ENCODE measurements around the gene CAPG. TPM values are rescaled to one million over a fixed set of nuclear protein-coding genes. Genes with fewer than 3 reads are reported as not detected.
A peak's percentile ranks its signal among the peaks of the same experiment; 100 is the strongest.

The CAPG gene
- total and polyA plus RNA-seq, 10 of the 15 experiments (the other 5 are each of a cell fraction or from before 2014, with no cell fraction given) = 26.3 to 192 (median 100) TPM

GRCh38 chr2:85355521-85355920 is 54.6 kb downstream of the CAPG start:
- no peak for FAIRE-seq
- ChIA-PET POLR2A (interaction anchor here (1.2 to 3.0 kb wide), 8 partner anchors 9 to 222 kb away, joined by 4 to 20 read pairs (median 6); partner anchors contain the start of genes MAT2A, SH2D6, TGOLN2 and VAMP8), SMC1A (ENCODE audit: uncharacterized antibody, unreplicated experiment) (interaction anchor here (0.7 to 1.6 kb wide), 4 partner anchors 10 to 66 kb away, joined by 3 to 8 read pairs (median 3); no protein-coding TSS in a partner anchor), CTCF (interaction anchor here (0.7 to 1.5 kb wide), 3 partner anchors 11 to 185 kb away, joined by 3 to 8 read pairs (median 8); no protein-coding TSS in a partner anchor), RAD21 (ENCODE audit: unreplicated experiment) (interaction anchor here (1.3 to 1.8 kb wide), 2 partner anchors 38 to 64 kb away, joined by 4 to 9 read pairs; partner anchors contain the start of gene SH2D6)
- in situ Hi-C loops (cut with MboI) (no loop called here), intact Hi-C loops (cut with micrococcal nuclease; ENCODE audit: unreplicated experiment) (loop anchor here (2.0 kb wide), 1 partner anchor 183 kb away; the partner anchor contains the start of gene MAT2A)
- peak overlapping the region; percentile 94 for H3K9ac ChIP-seq (ENCODE audit: control insufficient read depth, insufficient read depth, low read length)
- no TSS peak for BruUV-seq (replicated peaks)
- TF ChIP-seq YY1 (IDR thresholded peaks at IDR 0.05; ENCODE audit: low read depth, low read length) (0 out of 2 replicates have a peak, but pooled peaks have one; percentile 13), ELK1 (IDR thresholded peaks at IDR 0.05; ENCODE audit: low read depth, low read length) (no peak)
- peaks cover 4% of the 10 kb centered on the region for H3K4me1 ChIP-seq (ENCODE audit: control insufficient read depth, insufficient read depth, low read length)
- H3K79me2 ChIP-seq (ENCODE audit: control insufficient read depth, insufficient read depth, low read length) = peaks cover 25% of the 10 kb centered on the region
- no peaks in the 10 kb centered on the region for H3K27me3 ChIP-seq (replicated peaks in 1 of 2; ENCODE audit: control insufficient read depth in 2 of 2, insufficient read depth in 2 of 2, low read length in 1 of 2)
- H2AFZ ChIP-seq (ENCODE audit: control insufficient read depth, low read depth, low read length) = no peak overlapping the region
- no peak for DNase-seq (ENCODE audit: low read depth, low spot score)
- H4K20me1 ChIP-seq (ENCODE audit: control insufficient read depth, insufficient read depth) = no peaks in the 10 kb centered on the region
- WGBS (ENCODE audit: insufficient coverage, insufficient replicate concordance, low lambda C conversion rate, missing lambda C conversion rate) = 67% methylated on average over 3 of the region's 3 CpGs
- H3K36me3 ChIP-seq (ENCODE audit: control insufficient read depth in 2 of 2, insufficient read depth in 2 of 2, low read length in 1 of 2) = peaks cover 0 to 5% of the 10 kb centered on the region in 2 experiments; a peak in 2 of 4 replicates
- peak overlapping the region; percentile 87 for H3K4me3 ChIP-seq
- no peaks in the 10 kb centered on the region for H3K9me3 ChIP-seq (replicated peaks; ENCODE audit: control insufficient read depth, insufficient read depth, low read length)
- peak overlapping the region; percentile 17 for H3K4me2 ChIP-seq (ENCODE audit: control insufficient read depth, insufficient read depth)
- H3K27ac ChIP-seq (ENCODE audit: control insufficient read depth, insufficient read depth) = 0 out of 2 replicates have a peak overlapping the region, but pooled peaks have one; percentile 71
- peak; percentile 2; the same call in 2 of the 3 replicates for ATAC-seq

GRCh38 chr2:85355073-85355410 is 55.1 kb downstream of the CAPG start:
- SMC1A ChIA-PET (ENCODE audit: uncharacterized antibody, unreplicated experiment) = interaction anchor here (0.7 to 1.6 kb wide), 7 partner anchors 11 to 185 kb away, joined by 3 to 8 read pairs (median 3); partner anchors contain the start of gene TGOLN2
- in situ Hi-C loops (cut with MboI) (no loop called here), intact Hi-C loops (cut with micrococcal nuclease; ENCODE audit: unreplicated experiment) (loop anchor here (2.0 kb wide), 1 partner anchor 184 kb away; the partner anchor contains the start of gene MAT2A)
- Histone ChIP-seq H3K27ac (ENCODE audit: control insufficient read depth, insufficient read depth) (peak overlapping the region; percentile 71), H3K79me2 (ENCODE audit: control insufficient read depth, insufficient read depth, low read length) (peaks cover 25% of the 10 kb centered on the region), H4K20me1 (ENCODE audit: control insufficient read depth, insufficient read depth) (no peaks in the 10 kb centered on the region), H3K36me3 (ENCODE audit: control insufficient read depth in 2 of 2, insufficient read depth in 2 of 2, low read length in 1 of 2) (peaks cover 1 to 5% of the 10 kb centered on the region in 2 experiments; a peak in 3 of 4 replicates), H2AFZ (ENCODE audit: control insufficient read depth, low read depth, low read length) (peak overlapping the region; percentile 94), H3K4me3 (peak overlapping the region; percentile 87), H3K27me3 (replicated peaks in 1 of 2; ENCODE audit: control insufficient read depth in 2 of 2, insufficient read depth in 2 of 2, low read length in 1 of 2) (no peaks in the 10 kb centered on the region), H3K9me3 (replicated peaks; ENCODE audit: control insufficient read depth, insufficient read depth, low read length) (no peaks in the 10 kb centered on the region), H3K4me1 (ENCODE audit: control insufficient read depth, insufficient read depth, low read length) (peaks cover 4% of the 10 kb centered on the region), H3K4me2 (ENCODE audit: control insufficient read depth, insufficient read depth) (peak overlapping the region; percentile 17), H3K9ac (ENCODE audit: control insufficient read depth, insufficient read depth, low read length) (peak overlapping the region; percentile 94)
- WGBS (ENCODE audit: insufficient coverage, insufficient replicate concordance, low lambda C conversion rate, missing lambda C conversion rate) = 5% methylated on average over 10 of the region's 10 CpGs
- TF ChIP-seq LARP7 (IDR thresholded peaks at IDR 0.05) (no peak), EP300 (IDR thresholded peaks at IDR 0.05; ENCODE audit: borderline replicate concordance in 1 of 2, control insufficient read depth in 1 of 2, low read depth in 2 of 2, low read length in 2 of 2) (no peak)
- TF ChIP-seq, protein P1, sequence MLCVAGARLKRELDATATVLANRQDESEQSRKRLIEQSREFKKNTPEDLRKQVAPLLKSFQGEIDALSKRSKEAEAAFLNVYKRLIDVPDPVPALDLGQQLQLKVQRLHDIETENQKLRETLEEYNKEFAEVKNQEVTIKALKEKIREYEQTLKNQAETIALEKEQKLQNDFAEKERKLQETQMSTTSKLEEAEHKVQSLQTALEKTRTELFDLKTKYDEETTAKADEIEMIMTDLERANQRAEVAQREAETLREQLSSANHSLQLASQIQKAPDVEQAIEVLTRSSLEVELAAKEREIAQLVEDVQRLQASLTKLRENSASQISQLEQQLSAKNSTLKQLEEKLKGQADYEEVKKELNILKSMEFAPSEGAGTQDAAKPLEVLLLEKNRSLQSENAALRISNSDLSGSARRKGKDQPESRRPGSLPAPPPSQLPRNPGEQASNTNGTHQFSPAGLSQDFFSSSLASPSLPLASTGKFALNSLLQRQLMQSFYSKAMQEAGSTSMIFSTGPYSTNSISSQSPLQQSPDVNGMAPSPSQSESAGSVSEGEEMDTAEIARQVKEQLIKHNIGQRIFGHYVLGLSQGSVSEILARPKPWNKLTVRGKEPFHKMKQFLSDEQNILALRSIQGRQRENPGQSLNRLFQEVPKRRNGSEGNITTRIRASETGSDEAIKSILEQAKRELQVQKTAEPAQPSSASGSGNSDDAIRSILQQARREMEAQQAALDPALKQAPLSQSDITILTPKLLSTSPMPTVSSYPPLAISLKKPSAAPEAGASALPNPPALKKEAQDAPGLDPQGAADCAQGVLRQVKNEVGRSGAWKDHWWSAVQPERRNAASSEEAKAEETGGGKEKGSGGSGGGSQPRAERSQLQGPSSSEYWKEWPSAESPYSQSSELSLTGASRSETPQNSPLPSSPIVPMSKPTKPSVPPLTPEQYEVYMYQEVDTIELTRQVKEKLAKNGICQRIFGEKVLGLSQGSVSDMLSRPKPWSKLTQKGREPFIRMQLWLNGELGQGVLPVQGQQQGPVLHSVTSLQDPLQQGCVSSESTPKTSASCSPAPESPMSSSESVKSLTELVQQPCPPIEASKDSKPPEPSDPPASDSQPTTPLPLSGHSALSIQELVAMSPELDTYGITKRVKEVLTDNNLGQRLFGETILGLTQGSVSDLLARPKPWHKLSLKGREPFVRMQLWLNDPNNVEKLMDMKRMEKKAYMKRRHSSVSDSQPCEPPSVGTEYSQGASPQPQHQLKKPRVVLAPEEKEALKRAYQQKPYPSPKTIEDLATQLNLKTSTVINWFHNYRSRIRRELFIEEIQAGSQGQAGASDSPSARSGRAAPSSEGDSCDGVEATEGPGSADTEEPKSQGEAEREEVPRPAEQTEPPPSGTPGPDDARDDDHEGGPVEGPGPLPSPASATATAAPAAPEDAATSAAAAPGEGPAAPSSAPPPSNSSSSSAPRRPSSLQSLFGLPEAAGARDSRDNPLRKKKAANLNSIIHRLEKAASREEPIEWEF (IDR thresholded peaks at IDR 0.05; ENCODE audit: insufficient replicate concordance, low read depth, low read length) = no peak
- CTCF ChIA-PET = interaction anchor here (0.7 to 1.7 kb wide), 7 partner anchors 11 to 429 kb away, joined by 3 to 8 read pairs (median 5); partner anchors contain the start of gene TGOLN2
- RAD21 ChIA-PET (ENCODE audit: unreplicated experiment) = interaction anchor here (1.2 to 1.8 kb wide), 6 partner anchors 24 to 197 kb away, joined by 3 to 9 read pairs (median 4); partner anchors contain the start of genes SH2D6 and TGOLN2
- POLR2A ChIA-PET = interaction anchor here (1.1 to 3.0 kb wide), 12 partner anchors 9 to 241 kb away, joined by 3 to 20 read pairs (median 6); partner anchors contain the start of genes MAT2A, RNF181, SH2D6 and TGOLN2
- FAIRE-seq (no peak), ATAC-seq (peak; percentile 9), DNase-seq (ENCODE audit: low read depth, low spot score) (no peak)
- TSS peak; percentile 79 for BruUV-seq (replicated peaks)
